Measurements from ENCODE around the gene ADK.

- TF ChIP-seq, protein P1, sequence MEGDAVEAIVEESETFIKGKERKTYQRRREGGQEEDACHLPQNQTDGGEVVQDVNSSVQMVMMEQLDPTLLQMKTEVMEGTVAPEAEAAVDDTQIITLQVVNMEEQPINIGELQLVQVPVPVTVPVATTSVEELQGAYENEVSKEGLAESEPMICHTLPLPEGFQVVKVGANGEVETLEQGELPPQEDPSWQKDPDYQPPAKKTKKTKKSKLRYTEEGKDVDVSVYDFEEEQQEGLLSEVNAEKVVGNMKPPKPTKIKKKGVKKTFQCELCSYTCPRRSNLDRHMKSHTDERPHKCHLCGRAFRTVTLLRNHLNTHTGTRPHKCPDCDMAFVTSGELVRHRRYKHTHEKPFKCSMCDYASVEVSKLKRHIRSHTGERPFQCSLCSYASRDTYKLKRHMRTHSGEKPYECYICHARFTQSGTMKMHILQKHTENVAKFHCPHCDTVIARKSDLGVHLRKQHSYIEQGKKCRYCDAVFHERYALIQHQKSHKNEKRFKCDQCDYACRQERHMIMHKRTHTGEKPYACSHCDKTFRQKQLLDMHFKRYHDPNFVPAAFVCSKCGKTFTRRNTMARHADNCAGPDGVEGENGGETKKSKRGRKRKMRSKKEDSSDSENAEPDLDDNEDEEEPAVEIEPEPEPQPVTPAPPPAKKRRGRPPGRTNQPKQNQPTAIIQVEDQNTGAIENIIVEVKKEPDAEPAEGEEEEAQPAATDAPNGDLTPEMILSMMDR (IDR thresholded peaks at IDR 0.05; ENCODE audit: insufficient read depth, low read depth, low read length), result no peak
- no peak for TF ChIP-seq EZH2 (IDR thresholded peaks at IDR 0.05; ENCODE audit: insufficient read depth, low read length)
Measured at GRCh38 chr10:74684462-74684861, 533.4 kb downstream of the ADK start.
